Cerebellar cortex (tissue), 1 donor: ENCODE data around the gene MRM2.

ENCODE experiments used
- DNase-seq: peaks from one replicate; pipeline ENCODE4 v3.0.0-alpha.2; 2015; ENCODE audit warnings: low spot score

MRM2 gene

GRCh38 chr7:2247141-2247995 lies 5.4 kb upstream of the MRM2 start:
- DNase-seq: peak; percentile 38

- DNase-seq: no peak
Observed at GRCh38 chr7:2245883-2246675, 4.1 kb upstream of the MRM2 start.

- no peak for DNase-seq
Observed at GRCh38 chr7:2244404-2244995, 2.5 kb upstream of the MRM2 start.

- no peak for DNase-seq
Observed at GRCh38 chr7:2243458-2243857, 1.5 kb upstream of the MRM2 start.

GRCh38 chr7:2242541-2243429 lies 780 bp upstream of the MRM2 start:
- DNase-seq: peak; percentile 33

- no peak for DNase-seq
Observed at GRCh38 chr7:2239242-2239641, 2.8 kb downstream of the MRM2 start.

GRCh38 chr7:2237109-2237602 lies 4.8 kb downstream of the MRM2 start:
- DNase-seq: no peak

- DNase-seq: no peak
Observed at GRCh38 chr7:2233926-2234325, 8.1 kb downstream of the MRM2 start.

GRCh38 chr7:2232766-2233520 lies 9.1 kb downstream of the MRM2 start, which contains the start of gene MAD1L1:
Gene MAD1L1, minus strand, starts transcription at chr7:2232945. Its CDS starts 2,812 bp downstream, at chr7:2230133.
- DNase-seq: peak; percentile 91

- DNase-seq: no peak
Observed at GRCh38 chr7:2231992-2232765, 9.8 kb downstream of the MRM2 start.

- no peak for DNase-seq
Observed at GRCh38 chr7:2230882-2231281, 11.1 kb downstream of the MRM2 start.

- no peak for DNase-seq
Observed at GRCh38 chr7:2230226-2230625, 11.8 kb downstream of the MRM2 start.

GRCh38 chr7:2229467-2229866 lies 12.5 kb downstream of the MRM2 start:
- no peak for DNase-seq

GRCh38 chr7:2228921-2229320 lies 13.1 kb downstream of the MRM2 start:
- DNase-seq: no peak

GRCh38 chr7:2227699-2228098 lies 14.3 kb downstream of the MRM2 start:
- no peak for DNase-seq

GRCh38 chr7:2225830-2226229 lies 16.2 kb downstream of the MRM2 start:
- no peak for DNase-seq

- DNase-seq: no peak
Observed at GRCh38 chr7:2225336-2225735, 16.7 kb downstream of the MRM2 start.

GRCh38 chr7:2224934-2225333 lies 17.1 kb downstream of the MRM2 start:
- no peak for DNase-seq

GRCh38 chr7:2224491-2224928 lies 17.5 kb downstream of the MRM2 start:
- DNase-seq: no peak

- no peak for DNase-seq
Observed at GRCh38 chr7:2223321-2223720, 18.7 kb downstream of the MRM2 start.
